ENCODE data around the gene WARS2.

The WARS2 gene

DNA sequence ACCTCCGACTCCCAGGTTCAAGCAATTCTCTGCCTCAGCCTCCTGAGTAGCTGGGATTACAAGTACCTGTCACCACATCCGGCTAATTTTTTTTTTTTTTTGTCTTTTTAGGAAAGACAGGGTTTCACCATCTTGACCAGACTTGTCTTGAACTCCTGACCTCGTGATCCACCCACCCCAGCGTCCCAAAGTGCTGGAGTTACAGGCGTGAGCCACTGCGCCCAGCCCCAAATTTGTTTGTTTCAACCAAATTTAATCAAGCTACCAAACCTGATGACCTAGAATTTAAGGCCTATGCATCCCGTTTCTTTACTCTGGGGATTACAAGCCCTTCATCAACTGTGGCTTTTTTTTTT, 94.0 kb downstream of the WARS2 start:
- no peak for DNase-seq (ENCODE audit: low spot score)

DNA sequence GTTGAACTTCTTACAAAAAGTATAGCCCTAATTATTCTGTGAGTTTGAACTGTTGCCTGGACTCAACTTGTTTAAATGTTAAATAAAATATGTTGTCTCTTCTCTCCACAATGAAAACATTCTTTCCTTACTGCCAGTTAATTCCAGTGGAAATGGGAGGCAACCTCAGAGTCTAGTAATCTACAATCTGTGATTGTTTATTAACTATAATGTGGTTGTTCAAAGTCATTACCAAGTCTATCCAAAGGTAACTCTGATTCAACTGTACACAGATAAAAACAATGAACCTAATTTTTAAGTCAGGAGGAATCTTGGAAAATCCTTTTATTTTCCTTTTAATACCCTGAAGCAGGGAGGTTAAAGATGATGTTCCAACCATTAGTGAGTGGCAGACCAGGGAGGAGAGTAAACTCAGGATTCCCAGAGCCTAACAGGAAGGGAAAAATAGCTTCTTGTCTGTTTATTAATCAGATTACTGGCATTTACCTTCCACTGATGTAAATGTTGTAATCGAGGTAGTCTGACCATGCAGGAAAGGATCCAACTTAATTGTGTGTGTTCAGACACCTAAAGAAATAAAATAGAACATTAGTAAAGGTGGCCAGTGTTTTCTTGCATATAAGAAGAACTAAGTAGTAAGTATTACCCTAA, 95.2 kb downstream of the WARS2 start:
- Histone ChIP-seq H2BK5ac (ENCODE audit: low read length) (no peak overlapping the region), H2BK15ac (ENCODE audit: low read length) (no peak overlapping the region), H2BK12ac (ENCODE audit: low read length) (no peak overlapping the region), H2AK5ac (ENCODE audit: low read depth, low read length) (no peak overlapping the region), H4K91ac (ENCODE audit: low read depth, low read length, poor library complexity) (no peak overlapping the region), H2BK120ac (ENCODE audit: low read depth, low read length) (no peak overlapping the region), H3K79me1 (ENCODE audit: low read depth, low read length) (no peaks in the 10 kb centered on the region), H3K9ac (ENCODE audit: low read depth, low read length, poor library complexity) (no peak overlapping the region), H3K23ac (ENCODE audit: low read depth, low read length, poor library complexity) (no peak overlapping the region), H3K27me3 (ENCODE audit: control insufficient read depth in 3 of 3, insufficient read depth in 3 of 3, low read depth in 1 of 3, low read length in 3 of 3) (no peaks in the 10 kb centered on the region), H3K18ac (ENCODE audit: low read length) (no peak overlapping the region), H3K4me2 (ENCODE audit: insufficient read depth, low read length, poor library complexity, severe bottlenecking) (no peak overlapping the region), H2AFZ (ENCODE audit: low read length) (no peak overlapping the region), H3K36me3 (replicated peaks in 1 of 2; ENCODE audit: control insufficient read depth in 2 of 2, insufficient read depth in 2 of 2, low read length in 2 of 2) (no peaks in the 10 kb centered on the region), H4K8ac (ENCODE audit: low read depth, low read length) (no peak overlapping the region), H3K4me3 (ENCODE audit: low read length in 2 of 2) (no peak overlapping the region), H3K27ac (replicated peaks; ENCODE audit: low read length) (no peak overlapping the region), H3K9me3 (replicated peaks in 1 of 2; ENCODE audit: control insufficient read depth in 2 of 2, insufficient read depth in 1 of 2, low read depth in 1 of 2, low read length in 2 of 2) (no peaks in the 10 kb centered on the region), H3K4ac (ENCODE audit: low read length) (no peak overlapping the region), H3K14ac (ENCODE audit: low read length) (no peak overlapping the region), H3K4me1 (ENCODE audit: control insufficient read depth in 2 of 2, insufficient read depth in 1 of 2, low read depth in 1 of 2, low read length in 2 of 2) (no peaks in the 10 kb centered on the region)
- no CpG with 5 or more reads among the region's 1 CpG for WGBS, 2 donors (ENCODE audit: extremely low coverage in 2 of 2, insufficient read length in 2 of 2, insufficient replicate concordance in 1 of 2)
- DNase-seq (ENCODE audit: low spot score): no peak

More for the DNA sequence above, 94.0 kb downstream of the WARS2 start:
- Histone ChIP-seq H3K14ac (ENCODE audit: low read length) (no peak overlapping the region), H3K4me1 (ENCODE audit: control insufficient read depth in 2 of 2, insufficient read depth in 1 of 2, low read depth in 1 of 2, low read length in 2 of 2) (no peaks in the 10 kb centered on the region), H2BK12ac (ENCODE audit: low read length) (no peak overlapping the region), H3K23ac (ENCODE audit: low read depth, low read length, poor library complexity) (no peak overlapping the region), H3K4me3 (ENCODE audit: low read length in 2 of 2) (no peak overlapping the region), H3K79me1 (ENCODE audit: low read depth, low read length) (no peaks in the 10 kb centered on the region), H3K27ac (replicated peaks; ENCODE audit: low read length) (no peak overlapping the region), H3K4ac (ENCODE audit: low read length) (no peak overlapping the region), H2BK5ac (ENCODE audit: low read length) (no peak overlapping the region), H2BK15ac (ENCODE audit: low read length) (no peak overlapping the region), H3K27me3 (ENCODE audit: control insufficient read depth in 3 of 3, insufficient read depth in 3 of 3, low read depth in 1 of 3, low read length in 3 of 3) (no peaks in the 10 kb centered on the region), H2BK120ac (ENCODE audit: low read depth, low read length) (no peak overlapping the region), H3K18ac (ENCODE audit: low read length) (no peak overlapping the region), H3K9me3 (replicated peaks in 1 of 2; ENCODE audit: control insufficient read depth in 2 of 2, insufficient read depth in 1 of 2, low read depth in 1 of 2, low read length in 2 of 2) (no peaks in the 10 kb centered on the region), H2AFZ (ENCODE audit: low read length) (no peak overlapping the region), H3K9ac (ENCODE audit: low read depth, low read length, poor library complexity) (no peak overlapping the region), H4K91ac (ENCODE audit: low read depth, low read length, poor library complexity) (no peak overlapping the region), H2AK5ac (ENCODE audit: low read depth, low read length) (no peak overlapping the region), H3K4me2 (ENCODE audit: insufficient read depth, low read length, poor library complexity, severe bottlenecking) (no peak overlapping the region), H3K36me3 (replicated peaks in 1 of 2; ENCODE audit: control insufficient read depth in 2 of 2, insufficient read depth in 2 of 2, low read length in 2 of 2) (no peaks in the 10 kb centered on the region), H4K8ac (ENCODE audit: low read depth, low read length) (no peak overlapping the region)
- WGBS, 2 donors (ENCODE audit: extremely low coverage in 2 of 2, insufficient read length in 2 of 2, insufficient replicate concordance in 1 of 2): no CpG with 5 or more reads among the region's 7 CpGs

DNA sequence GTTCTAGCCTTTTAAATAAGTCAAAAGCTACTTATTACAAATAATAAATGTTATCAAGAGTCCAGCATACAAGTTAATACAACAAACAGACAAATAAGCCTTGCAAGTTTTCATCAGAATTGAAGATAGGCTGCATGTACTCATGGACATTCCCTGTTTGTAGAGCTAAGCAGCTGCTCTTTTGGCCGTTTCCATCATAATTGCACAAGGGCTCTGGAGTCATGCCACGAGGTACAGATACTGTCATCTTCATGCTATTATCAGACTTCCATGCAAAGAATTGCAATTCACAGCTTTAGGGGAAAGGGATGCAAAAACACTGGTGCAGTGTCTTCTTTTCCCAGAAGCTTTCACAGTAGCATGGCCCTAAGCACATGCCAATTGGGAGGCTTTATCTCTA, 99.5 kb downstream of the WARS2 start:
- H3K4me1 ChIP-seq (ENCODE audit: control insufficient read depth in 2 of 2, insufficient read depth in 1 of 2, low read depth in 1 of 2, low read length in 2 of 2): no peaks in the 10 kb centered on the region
- H2BK5ac ChIP-seq (ENCODE audit: low read length): no peak overlapping the region
- H3K23ac ChIP-seq (ENCODE audit: low read depth, low read length, poor library complexity): no peak overlapping the region
- H3K14ac ChIP-seq (ENCODE audit: low read length): no peak overlapping the region
- no peak overlapping the region for H4K91ac ChIP-seq (ENCODE audit: low read depth, low read length, poor library complexity)
- no peak overlapping the region for H2BK15ac ChIP-seq (ENCODE audit: low read length)
- no peak for DNase-seq (ENCODE audit: low spot score)
- no peak overlapping the region for H3K4ac ChIP-seq (ENCODE audit: low read length)
- H4K8ac ChIP-seq (ENCODE audit: low read depth, low read length): no peak overlapping the region
- WGBS, 2 donors (ENCODE audit: extremely low coverage in 2 of 2, insufficient read length in 2 of 2, insufficient replicate concordance in 1 of 2): no CpG with 5 or more reads among the region's 2 CpGs
- H3K27ac ChIP-seq (replicated peaks; ENCODE audit: low read length): no peak overlapping the region
- no peak overlapping the region for H2AK5ac ChIP-seq (ENCODE audit: low read depth, low read length)
- H3K9ac ChIP-seq (ENCODE audit: low read depth, low read length, poor library complexity): no peak overlapping the region
- no peak overlapping the region for H3K18ac ChIP-seq (ENCODE audit: low read length)
- no peak overlapping the region for H3K4me3 ChIP-seq (ENCODE audit: low read length in 2 of 2)
- no peak overlapping the region for H2BK120ac ChIP-seq (ENCODE audit: low read depth, low read length)
- no peaks in the 10 kb centered on the region for H3K27me3 ChIP-seq (ENCODE audit: control insufficient read depth in 3 of 3, insufficient read depth in 3 of 3, low read depth in 1 of 3, low read length in 3 of 3)
- no peak overlapping the region for H3K4me2 ChIP-seq (ENCODE audit: insufficient read depth, low read length, poor library complexity, severe bottlenecking)
- H3K79me1 ChIP-seq (ENCODE audit: low read depth, low read length): no peaks in the 10 kb centered on the region
- H3K36me3 ChIP-seq (replicated peaks in 1 of 2; ENCODE audit: control insufficient read depth in 2 of 2, insufficient read depth in 2 of 2, low read length in 2 of 2): no peaks in the 10 kb centered on the region
- no peak overlapping the region for H2BK12ac ChIP-seq (ENCODE audit: low read length)
- no peaks in the 10 kb centered on the region for H3K9me3 ChIP-seq (replicated peaks in 1 of 2; ENCODE audit: control insufficient read depth in 2 of 2, insufficient read depth in 1 of 2, low read depth in 1 of 2, low read length in 2 of 2)
- no peak overlapping the region for H2AFZ ChIP-seq (ENCODE audit: low read length)

DNA sequence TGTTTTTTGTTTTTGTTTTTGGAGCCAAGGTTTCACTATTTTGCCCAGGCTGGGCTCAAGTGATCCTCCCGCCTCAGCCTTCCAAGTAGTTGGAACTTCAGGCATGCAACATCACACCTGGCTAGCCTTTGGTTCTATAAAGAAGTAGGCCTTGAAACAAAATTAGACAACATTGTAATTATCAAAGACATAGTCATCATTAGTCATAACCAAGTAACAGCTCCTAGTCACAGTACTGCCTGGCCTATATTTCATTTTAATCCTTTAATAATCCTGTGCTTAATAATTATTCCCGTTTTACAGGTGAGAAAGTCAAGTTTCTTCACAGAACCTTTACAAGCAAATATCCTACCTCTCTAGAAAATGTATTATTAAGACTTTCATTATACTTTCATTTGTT, 100.0 kb downstream of the WARS2 start:
- Histone ChIP-seq H3K4me3 (ENCODE audit: low read length in 2 of 2) (no peak overlapping the region), H3K79me1 (ENCODE audit: low read depth, low read length) (no peaks in the 10 kb centered on the region), H3K36me3 (replicated peaks in 1 of 2; ENCODE audit: control insufficient read depth in 2 of 2, insufficient read depth in 2 of 2, low read length in 2 of 2) (no peaks in the 10 kb centered on the region), H2AFZ (ENCODE audit: low read length) (no peak overlapping the region), H3K14ac (ENCODE audit: low read length) (no peak overlapping the region), H3K4me2 (ENCODE audit: insufficient read depth, low read length, poor library complexity, severe bottlenecking) (no peak overlapping the region), H3K9me3 (replicated peaks in 1 of 2; ENCODE audit: control insufficient read depth in 2 of 2, insufficient read depth in 1 of 2, low read depth in 1 of 2, low read length in 2 of 2) (no peaks in the 10 kb centered on the region), H2BK12ac (ENCODE audit: low read length) (no peak overlapping the region), H2BK120ac (ENCODE audit: low read depth, low read length) (no peak overlapping the region), H4K91ac (ENCODE audit: low read depth, low read length, poor library complexity) (no peak overlapping the region), H3K4ac (ENCODE audit: low read length) (no peak overlapping the region), H3K27me3 (ENCODE audit: control insufficient read depth in 3 of 3, insufficient read depth in 3 of 3, low read depth in 1 of 3, low read length in 3 of 3) (no peaks in the 10 kb centered on the region), H3K18ac (ENCODE audit: low read length) (no peak overlapping the region), H3K23ac (ENCODE audit: low read depth, low read length, poor library complexity) (no peak overlapping the region), H3K27ac (replicated peaks; ENCODE audit: low read length) (no peak overlapping the region), H2AK5ac (ENCODE audit: low read depth, low read length) (no peak overlapping the region), H4K8ac (ENCODE audit: low read depth, low read length) (no peak overlapping the region), H3K9ac (ENCODE audit: low read depth, low read length, poor library complexity) (no peak overlapping the region), H2BK5ac (ENCODE audit: low read length) (no peak overlapping the region), H2BK15ac (ENCODE audit: low read length) (no peak overlapping the region), H3K4me1 (ENCODE audit: control insufficient read depth in 2 of 2, insufficient read depth in 1 of 2, low read depth in 1 of 2, low read length in 2 of 2) (no peaks in the 10 kb centered on the region)
- no peak for DNase-seq (ENCODE audit: low spot score)
- no CpG with 5 or more reads among the region's 2 CpGs for WGBS, 2 donors (ENCODE audit: extremely low coverage in 2 of 2, insufficient read length in 2 of 2, insufficient replicate concordance in 1 of 2)

Measured in neuronal stem cell (in vitro differentiated cells).